Caco-2 (cell line): ENCODE results near the gene DMRTA1. TPM values are rescaled to one million over a fixed set of nuclear protein-coding genes. Genes with fewer than 3 reads are reported as not detected.

Experiments
- BruUV-seq: library from RNA; stranded (reverse); fragments of 400-500 nt; replicated peaks from 2 replicates; lab custom pipeline; 2021; lab: Mats Ljungman, UMichigan
- CTCF ChIA-PET: fragments of 300-600 bp; sonication (Branson Sonifier 250); formaldehyde crosslinking; loops from one replicate; lab custom pipeline; 2022; ENCODE audit warnings: antibody characterized with exemption; lab: Charles Lee
- POLR2A ChIA-PET: fragments of 300-600 bp; sonication (Branson Sonifier 250); formaldehyde crosslinking; loops from one replicate; lab custom pipeline; 2022; ENCODE audit warnings: antibody characterized with exemption; lab: Charles Lee
- DNase-seq, 2 experiments: peaks; one replicate each; pipeline versions ENCODE4 v3.0.0 to v3.0.0-alpha.2; 2020 to 2022
- H3K27me3 ChIP-seq: replicated peaks from 2 replicates; pipeline ENCODE4 v1.6.0; 2011; ENCODE audit warnings: low read length; ENCODE audit not compliant: control insufficient read depth, insufficient read depth
- H3K36me3 ChIP-seq: 2 replicates; pipeline ENCODE4 v1.5.1; 2011; ENCODE audit warnings: low read length; ENCODE audit not compliant: control insufficient read depth, insufficient read depth
- H3K4me1 ChIP-seq: fragments of 250-450 bp; sonication (Bioruptor Pico); 2 replicates; pipeline ENCODE4 v1.5.1; 2020; ENCODE audit warnings: mild to moderate bottlenecking
- H3K4me3 ChIP-seq: 2 replicates; pipeline ENCODE4 v1.5.1; 2011; ENCODE audit warnings: low read depth, mild to moderate bottlenecking, control low read depth, low read length
- H3K9me3 ChIP-seq: fragments of 250-450 bp; sonication (Bioruptor Pico); 2 replicates; pipeline ENCODE4 v1.5.1; 2020; ENCODE audit warnings: mild to moderate bottlenecking, moderate library complexity
- H3K27ac Mint-ChIP-seq: one replicate; pipeline ENCODE4 v1.8.0; 2022; ENCODE audit warnings: mixed read lengths; ENCODE audit not compliant: unreplicated experiment
- H3K27me3 Mint-ChIP-seq: one replicate; pipeline ENCODE4 v1.8.0; 2022; ENCODE audit warnings: mixed read lengths; ENCODE audit not compliant: insufficient read depth, unreplicated experiment
- H3K36me3 Mint-ChIP-seq: one replicate; pipeline ENCODE4 v1.8.0; 2022; ENCODE audit warnings: mild to moderate bottlenecking, mixed read lengths; ENCODE audit not compliant: insufficient read depth, unreplicated experiment
- H3K4me1 Mint-ChIP-seq: one replicate; pipeline ENCODE4 v1.8.0; 2022; ENCODE audit warnings: low read depth, mixed read lengths; ENCODE audit not compliant: unreplicated experiment
- H3K4me3 Mint-ChIP-seq: one replicate; pipeline ENCODE4 v1.8.0; 2022; ENCODE audit warnings: mild to moderate bottlenecking, moderate library complexity, mixed read lengths; ENCODE audit not compliant: unreplicated experiment
- H3K9me3 Mint-ChIP-seq: one replicate; pipeline ENCODE4 v1.8.0; 2022; ENCODE audit warnings: mixed read lengths; ENCODE audit not compliant: unreplicated experiment
- CTCF ChIP-seq, 2 experiments: fragments of 200-600 bp in 1 of 2; IDR thresholded peaks; 1 replicate in 1 of 2; 2 replicates in 1 of 2; pipeline versions ENCODE4 v1.5.1 to v1.8.0; 2011 to 2022; ENCODE audit warnings: antibody characterized with exemption in 1 of 2, control low read depth in 1 of 2, inconsistent platforms in 1 of 2, low read depth in 1 of 2, low read length in 1 of 2, mild to moderate bottlenecking in 1 of 2, moderate library complexity in 1 of 2; ENCODE audit not compliant: insufficient read depth in 1 of 2, severe bottlenecking in 1 of 2, unreplicated experiment in 1 of 2
- intact Hi-C: fragments of 100-400 bp; cut with micrococcal nuclease; formaldehyde crosslinking; loops from one replicate; pipeline ENCODE4 v1.10.0; 2022; ENCODE audit not compliant: unreplicated experiment
- total RNA-seq: library from RNA; stranded (reverse); gene quantifications from 2 replicates; pipeline ENCODE4 v1.2.3, GENCODE V29; 2022

Gene DMRTA1
- total RNA-seq, 1 experiment from 2014 or later = 0.07 TPM

DNA sequence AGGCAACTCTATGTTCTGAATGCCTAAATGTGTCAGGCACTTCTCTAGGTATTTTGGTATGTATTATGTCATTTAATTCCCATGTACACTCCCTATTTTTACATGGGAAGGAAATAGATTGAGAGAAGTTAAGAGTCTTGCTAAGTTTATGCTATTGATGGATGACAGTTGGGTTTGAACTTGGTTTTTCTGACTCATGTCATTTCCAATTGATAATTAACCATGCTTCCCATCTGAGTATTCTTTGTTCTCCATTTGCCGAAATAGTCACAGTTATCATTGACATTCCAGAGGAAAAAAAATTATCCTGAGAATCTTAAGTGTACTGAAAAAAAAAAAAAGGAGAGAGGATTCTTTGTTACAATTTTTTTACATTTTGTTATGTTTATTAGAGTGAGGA, 23.1 kb upstream of the DMRTA1 start:
- no peaks in the 10 kb centered on the region for H3K36me3 Mint-ChIP-seq
- H3K9me3 ChIP-seq = no peaks in the 10 kb centered on the region
- peaks cover 16% of the 10 kb centered on the region for H3K27me3 Mint-ChIP-seq
- ChIA-PET POLR2A (no interaction called here), CTCF (no interaction called here)
- no peak overlapping the region for H3K27ac Mint-ChIP-seq
- no peak for TF ChIP-seq CTCF (IDR thresholded peaks at IDR 0.05; ENCODE audit: insufficient read depth in 1 of 2, low read depth in 1 of 2, low read length in 1 of 2, severe bottlenecking in 1 of 2, unreplicated experiment in 1 of 2)
- no peak for DNase-seq
- H3K4me3 ChIP-seq = no peak overlapping the region
- no TSS peak for BruUV-seq
- H3K27me3 ChIP-seq = no peaks in the 10 kb centered on the region
- H3K4me1 ChIP-seq = no peaks in the 10 kb centered on the region
- H3K36me3 ChIP-seq = no peaks in the 10 kb centered on the region
- no peak overlapping the region for H3K4me3 Mint-ChIP-seq
- intact Hi-C loops = no loop called here
- no peaks in the 10 kb centered on the region for H3K4me1 Mint-ChIP-seq
- no peaks in the 10 kb centered on the region for H3K9me3 Mint-ChIP-seq

DNA sequence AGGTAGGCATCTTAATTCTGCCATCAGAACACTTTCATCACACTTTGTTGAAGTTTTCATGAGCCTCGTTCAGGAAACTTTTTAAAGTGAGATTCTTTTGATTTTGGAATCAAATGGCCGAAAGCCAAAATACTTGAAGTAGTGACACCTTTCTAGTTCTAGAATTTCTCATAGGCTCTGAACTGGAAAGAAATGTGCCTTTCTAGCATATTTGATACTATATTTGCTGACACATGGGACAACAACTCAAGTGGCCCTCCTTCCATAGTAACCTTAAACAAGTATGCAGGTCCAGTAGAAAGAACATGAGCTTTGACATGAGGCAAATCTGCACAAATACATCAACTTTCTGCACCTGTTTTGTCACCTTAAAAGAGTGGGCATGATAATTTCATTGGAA, 22.0 kb upstream of the DMRTA1 start:
- no peaks in the 10 kb centered on the region for H3K4me1 ChIP-seq
- H3K27me3 Mint-ChIP-seq = peaks cover 16% of the 10 kb centered on the region
- no peaks in the 10 kb centered on the region for H3K4me1 Mint-ChIP-seq
- CTCF ChIA-PET = no interaction called here
- no peaks in the 10 kb centered on the region for H3K36me3 ChIP-seq
- no peak for TF ChIP-seq CTCF (IDR thresholded peaks at IDR 0.05; ENCODE audit: insufficient read depth in 1 of 2, low read depth in 1 of 2, low read length in 1 of 2, severe bottlenecking in 1 of 2, unreplicated experiment in 1 of 2)
- no peaks in the 10 kb centered on the region for H3K9me3 Mint-ChIP-seq
- H3K36me3 Mint-ChIP-seq = no peaks in the 10 kb centered on the region
- intact Hi-C loops = no loop called here
- no peak overlapping the region for H3K4me3 ChIP-seq
- H3K27ac Mint-ChIP-seq = no peak overlapping the region
- no peak for DNase-seq
- H3K27me3 ChIP-seq = no peaks in the 10 kb centered on the region
- no peaks in the 10 kb centered on the region for H3K9me3 ChIP-seq
- POLR2A ChIA-PET = no interaction called here
- no peak overlapping the region for H3K4me3 Mint-ChIP-seq
- no TSS peak for BruUV-seq

DNA sequence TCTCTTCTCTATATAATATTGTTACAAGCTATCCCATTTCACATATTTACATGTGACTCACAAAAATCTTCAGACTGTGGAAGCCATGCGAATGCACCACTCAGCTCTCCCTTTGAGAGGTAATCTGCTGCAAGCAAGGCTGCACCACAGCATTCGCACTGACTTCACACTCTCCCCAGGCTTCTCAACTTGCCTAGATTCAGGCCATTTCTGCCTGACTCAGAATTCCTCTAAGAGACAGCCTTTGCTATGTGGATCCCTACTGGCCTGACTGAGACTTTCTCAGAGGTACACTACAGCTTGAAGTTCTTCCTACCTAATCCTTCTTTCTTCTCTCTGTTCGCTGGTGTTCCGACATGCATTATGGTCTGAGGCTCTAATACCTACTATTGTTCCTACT, 21.1 kb upstream of the DMRTA1 start:
- Mint-ChIP-seq H3K4me1 (no peaks in the 10 kb centered on the region), H3K36me3 (no peaks in the 10 kb centered on the region), H3K27ac (no peak overlapping the region), H3K9me3 (no peaks in the 10 kb centered on the region), H3K27me3 (peaks cover 13% of the 10 kb centered on the region), H3K4me3 (no peak overlapping the region)
- no peaks in the 10 kb centered on the region for H3K36me3 ChIP-seq
- no peaks in the 10 kb centered on the region for H3K27me3 ChIP-seq
- no TSS peak for BruUV-seq
- intact Hi-C loops = no loop called here
- POLR2A ChIA-PET = no interaction called here
- no peak overlapping the region for H3K4me3 ChIP-seq
- DNase-seq = no peak
- CTCF ChIA-PET = no interaction called here
- no peak for TF ChIP-seq CTCF (IDR thresholded peaks at IDR 0.05; ENCODE audit: insufficient read depth in 1 of 2, low read depth in 1 of 2, low read length in 1 of 2, severe bottlenecking in 1 of 2, unreplicated experiment in 1 of 2)
- no peaks in the 10 kb centered on the region for H3K9me3 ChIP-seq
- no peaks in the 10 kb centered on the region for H3K4me1 ChIP-seq
